ENCODE data around the gene CTIF. TPM values are rescaled to one million over a fixed set of nuclear protein-coding genes. Genes with fewer than 3 reads are reported as not detected.

The CTIF gene
- total RNA-seq, 4 donors from 2014 or later: 16.6 to 116 (median 34.5) TPM

- no peak for TF ChIP-seq POLR2A (IDR thresholded peaks at IDR 0.05)
- no peak for TF ChIP-seq CTCF (IDR thresholded peaks at IDR 0.05)
- Histone ChIP-seq H3K9me3 (no peaks in the 10 kb centered on the region), H3K27ac (peak overlapping the region in 2 of 4 donors; percentile 8 to 28), H3K4me3 (no peak overlapping the region), H3K27me3 (no peaks in the 10 kb centered on the region), H3K4me1 (peaks cover 0 to 16% (median 3%) of the 10 kb centered on the region in 4 donors), H3K36me3 (no peaks in the 10 kb centered on the region)
- peak; percentile 47 to 75 (median 64) for DNase-seq
Observed at GRCh38 chr18:48896875-48897511, 358.2 kb downstream of the CTIF start.

GRCh38 chr18:48897531-48897930 lies 358.7 kb downstream of the CTIF start:
- Histone ChIP-seq H3K27me3 (no peaks in the 10 kb centered on the region), H3K4me1 (peaks cover 0 to 21% (median 5%) of the 10 kb centered on the region in 4 donors), H3K4me3 (no peak overlapping the region), H3K9me3 (no peaks in the 10 kb centered on the region), H3K36me3 (no peaks in the 10 kb centered on the region), H3K27ac (peak overlapping the region in 1 of 4 donors; percentile 8)
- peak in 2 of 3 donors; percentile 38 to 45 for DNase-seq
- TF ChIP-seq POLR2A (IDR thresholded peaks at IDR 0.05): no peak

- Histone ChIP-seq H3K4me3 (no peak overlapping the region), H3K27me3 (no peaks in the 10 kb centered on the region), H3K4me1 (peaks cover 0 to 19% (median 5%) of the 10 kb centered on the region in 4 donors), H3K27ac (no peak overlapping the region), H3K36me3 (no peaks in the 10 kb centered on the region), H3K9me3 (no peaks in the 10 kb centered on the region)
- no peak for DNase-seq
- no peak for TF ChIP-seq POLR2A (IDR thresholded peaks at IDR 0.05)
- no peak for TF ChIP-seq CTCF (IDR thresholded peaks at IDR 0.05)
Observed at GRCh38 chr18:48898521-48898920, 359.7 kb downstream of the CTIF start.

DNA sequence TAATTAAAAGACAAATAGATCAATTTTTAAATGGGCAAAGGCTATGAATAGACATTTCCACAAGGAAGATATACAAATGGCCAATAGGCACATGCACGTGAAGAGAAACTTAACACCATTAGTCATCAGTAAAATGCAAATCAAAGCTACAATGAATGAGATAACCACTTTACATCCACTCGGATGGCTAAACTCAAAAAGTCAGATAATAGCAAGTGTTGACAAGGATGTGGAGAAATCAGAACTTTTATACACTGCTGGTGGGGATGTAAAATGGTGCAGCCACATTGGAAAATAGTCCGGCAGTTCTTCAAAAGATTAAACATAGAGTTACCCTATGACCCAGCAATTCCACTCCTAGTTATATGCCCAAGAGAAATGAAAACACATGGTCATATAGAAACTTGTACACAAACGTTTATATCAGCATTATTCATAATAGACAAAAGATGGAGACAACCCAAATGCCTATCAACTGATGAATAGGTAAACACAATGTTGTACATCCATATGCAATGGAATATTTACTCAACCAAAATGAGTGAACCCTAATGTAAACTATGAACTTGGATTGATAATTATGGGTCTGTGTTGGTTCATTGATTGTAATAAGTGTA lies 360.8 kb downstream of the CTIF start:
- Histone ChIP-seq H3K9me3 (no peaks in the 10 kb centered on the region), H3K4me1 (peaks cover 0 to 14% (median 5%) of the 10 kb centered on the region in 4 donors), H3K4me3 (no peak overlapping the region), H3K27me3 (no peaks in the 10 kb centered on the region), H3K36me3 (no peaks in the 10 kb centered on the region), H3K27ac (no peak overlapping the region)
- TF ChIP-seq CTCF (IDR thresholded peaks at IDR 0.05): no peak
- no peak for TF ChIP-seq POLR2A (IDR thresholded peaks at IDR 0.05)
- no peak for DNase-seq

GRCh38 chr18:48900469-48900868 lies 361.6 kb downstream of the CTIF start:
- Histone ChIP-seq H3K4me1 (peaks cover 0 to 14% (median 5%) of the 10 kb centered on the region in 4 donors), H3K27me3 (no peaks in the 10 kb centered on the region), H3K27ac (no peak overlapping the region), H3K9me3 (no peaks in the 10 kb centered on the region), H3K4me3 (no peak overlapping the region), H3K36me3 (no peaks in the 10 kb centered on the region)
- no peak for TF ChIP-seq CTCF (IDR thresholded peaks at IDR 0.05)
- TF ChIP-seq POLR2A (IDR thresholded peaks at IDR 0.05): no peak
- no peak for DNase-seq
